Tibial nerve (tissue), 3 donors: ENCODE data around the gene METTL13.

ENCODE experiments used
- POLR2A ChIP-seq, 2 donors: fragments of 450-650 bp; IDR thresholded peaks; one replicate each; pipeline ENCODE4 v1.6.1; 2017; ENCODE audit warnings: antibody characterized with exemption in 2 of 2, mild to moderate bottlenecking in 2 of 2, moderate library complexity in 2 of 2
- TF ChIP-seq, protein P1 (sequence below), 5 experiments: fragments of 200-600 bp in 3 of 5; fragments of 450-650 bp in 2 of 5; sonication (generic) in 3 of 5; IDR thresholded peaks; one replicate each; pipeline ENCODE4 v1.5.1; 2016 to 2019; ENCODE audit warnings: antibody characterized with exemption in 5 of 5, mild to moderate bottlenecking in 3 of 5, moderate library complexity in 2 of 5

DNA sequence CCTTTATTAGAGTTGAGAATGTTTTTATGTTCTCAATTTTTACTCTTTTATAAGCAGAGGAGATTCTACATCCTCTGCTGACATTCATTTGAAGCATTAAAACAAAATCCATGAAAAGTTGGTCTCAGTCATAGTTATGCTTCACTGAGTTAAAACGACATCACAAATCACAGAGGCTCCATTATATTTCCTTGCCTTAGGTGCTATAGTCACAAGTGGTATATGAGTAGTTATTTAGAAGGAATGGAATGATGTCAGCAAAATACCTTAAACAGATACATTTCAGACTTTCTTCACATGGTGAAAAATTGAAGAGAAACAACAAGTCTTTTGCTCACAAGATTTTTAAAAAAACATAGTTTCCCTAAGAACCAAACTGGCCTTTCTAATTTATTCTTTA is 11.7 kb upstream of the METTL13 start:
- TF ChIP-seq, protein P1, sequence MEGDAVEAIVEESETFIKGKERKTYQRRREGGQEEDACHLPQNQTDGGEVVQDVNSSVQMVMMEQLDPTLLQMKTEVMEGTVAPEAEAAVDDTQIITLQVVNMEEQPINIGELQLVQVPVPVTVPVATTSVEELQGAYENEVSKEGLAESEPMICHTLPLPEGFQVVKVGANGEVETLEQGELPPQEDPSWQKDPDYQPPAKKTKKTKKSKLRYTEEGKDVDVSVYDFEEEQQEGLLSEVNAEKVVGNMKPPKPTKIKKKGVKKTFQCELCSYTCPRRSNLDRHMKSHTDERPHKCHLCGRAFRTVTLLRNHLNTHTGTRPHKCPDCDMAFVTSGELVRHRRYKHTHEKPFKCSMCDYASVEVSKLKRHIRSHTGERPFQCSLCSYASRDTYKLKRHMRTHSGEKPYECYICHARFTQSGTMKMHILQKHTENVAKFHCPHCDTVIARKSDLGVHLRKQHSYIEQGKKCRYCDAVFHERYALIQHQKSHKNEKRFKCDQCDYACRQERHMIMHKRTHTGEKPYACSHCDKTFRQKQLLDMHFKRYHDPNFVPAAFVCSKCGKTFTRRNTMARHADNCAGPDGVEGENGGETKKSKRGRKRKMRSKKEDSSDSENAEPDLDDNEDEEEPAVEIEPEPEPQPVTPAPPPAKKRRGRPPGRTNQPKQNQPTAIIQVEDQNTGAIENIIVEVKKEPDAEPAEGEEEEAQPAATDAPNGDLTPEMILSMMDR (IDR thresholded peaks at IDR 0.05) = no peak
- TF ChIP-seq POLR2A (IDR thresholded peaks at IDR 0.05) = no peak
